GM18873 (cell line): ENCODE measurements around the gene SDCBP2.

Source experiments
- ATAC-seq: cut with Tn5 transposase; IDR thresholded peaks from one replicate; pipeline ENCODE4 v1.9.1; 2021; ENCODE audit warnings: mild to moderate bottlenecking, moderate library complexity, moderate number of reproducible peaks; ENCODE audit not compliant: unreplicated experiment, low FRiP score

SDCBP2 gene

DNA sequence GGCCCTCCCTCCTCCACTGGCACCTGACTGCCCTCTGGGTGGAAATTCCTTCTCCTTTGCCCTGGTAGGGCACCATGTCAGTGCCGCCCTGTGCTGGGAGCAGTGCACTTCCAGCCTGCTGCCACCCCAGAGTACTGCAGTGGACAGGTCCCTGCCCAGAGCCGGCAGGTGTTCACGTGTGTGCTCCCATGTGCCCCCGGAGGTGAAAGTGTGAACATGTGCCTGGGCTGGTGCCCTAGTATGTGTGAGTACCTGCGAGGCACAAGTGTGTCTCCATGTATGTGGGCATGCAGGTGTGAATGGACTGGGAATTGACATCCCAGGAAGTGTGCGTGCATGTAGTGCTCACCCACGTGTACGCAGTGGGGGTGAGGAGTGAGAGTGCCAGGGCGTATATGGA lies 29.4 kb downstream of the SDCBP2 start:
- no peak for ATAC-seq

DNA sequence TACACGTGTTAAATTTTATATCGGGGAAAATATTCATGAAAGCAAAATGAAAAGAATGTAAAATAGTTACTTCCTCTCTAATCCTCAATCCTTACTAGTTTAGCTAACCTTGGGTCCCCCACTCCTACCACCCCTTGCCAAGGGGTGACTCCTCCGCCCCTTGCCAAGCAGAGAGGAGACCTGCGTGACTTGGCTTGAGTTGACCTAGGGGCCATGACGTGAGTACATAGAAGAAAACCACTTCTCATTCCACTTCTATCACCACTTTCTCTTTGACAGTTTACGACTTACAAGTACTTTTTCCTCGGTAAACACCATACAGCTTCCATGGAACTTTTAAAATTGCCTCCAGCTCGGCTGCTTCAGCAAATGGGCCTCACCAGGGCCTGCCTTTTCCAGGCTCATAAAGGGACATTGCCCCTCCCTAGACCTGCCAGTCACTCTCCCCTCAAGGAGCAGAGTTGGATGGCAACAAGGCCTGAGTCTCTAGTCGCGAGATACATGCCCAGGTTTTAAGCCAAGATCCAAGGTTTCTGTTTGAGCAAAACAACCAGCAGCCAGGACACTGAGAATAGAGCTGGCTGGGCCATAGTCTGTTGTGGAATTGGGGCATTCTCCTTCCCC lies 29.9 kb downstream of the SDCBP2 start:
- ATAC-seq: no peak

DNA sequence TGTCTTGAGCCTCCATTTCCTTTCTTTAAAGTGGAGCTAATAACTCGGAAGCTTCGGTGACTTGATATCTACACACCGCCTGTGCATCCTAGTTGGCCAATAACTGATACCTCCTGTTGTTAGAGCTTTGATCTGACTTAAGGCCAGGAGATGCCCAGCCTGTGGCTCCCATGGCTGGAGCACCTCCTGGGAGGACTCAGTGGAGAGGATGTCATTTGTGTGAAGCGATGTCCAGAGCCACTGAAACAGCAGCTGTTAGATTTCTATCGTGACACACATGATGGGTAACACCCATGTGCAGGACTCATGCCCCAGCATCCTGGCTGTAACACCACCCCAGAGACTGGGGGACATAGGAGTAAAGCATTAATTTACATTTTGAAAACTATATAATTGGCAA lies 30.8 kb downstream of the SDCBP2 start:
- no peak for ATAC-seq

DNA sequence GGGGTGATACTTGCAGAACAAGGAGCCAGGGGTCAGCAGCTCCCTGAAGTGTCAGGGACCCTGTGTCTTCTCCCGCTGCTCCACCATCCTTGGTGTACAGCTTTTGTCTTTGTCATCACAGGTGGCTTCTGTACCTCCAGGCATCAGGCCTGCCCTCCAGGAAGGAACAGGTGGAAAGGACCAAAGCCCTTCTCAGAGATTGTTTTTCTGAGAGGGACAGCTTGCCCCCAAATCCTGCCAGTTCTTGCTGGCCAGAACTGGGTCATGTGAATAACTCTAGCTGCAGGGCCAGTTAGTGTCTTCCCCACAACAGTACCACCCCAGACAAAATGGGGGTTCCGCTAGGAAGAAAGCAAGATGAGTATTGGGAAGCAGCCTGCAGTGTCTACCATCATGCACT lies 31.5 kb downstream of the SDCBP2 start:
- ATAC-seq: no peak

DNA sequence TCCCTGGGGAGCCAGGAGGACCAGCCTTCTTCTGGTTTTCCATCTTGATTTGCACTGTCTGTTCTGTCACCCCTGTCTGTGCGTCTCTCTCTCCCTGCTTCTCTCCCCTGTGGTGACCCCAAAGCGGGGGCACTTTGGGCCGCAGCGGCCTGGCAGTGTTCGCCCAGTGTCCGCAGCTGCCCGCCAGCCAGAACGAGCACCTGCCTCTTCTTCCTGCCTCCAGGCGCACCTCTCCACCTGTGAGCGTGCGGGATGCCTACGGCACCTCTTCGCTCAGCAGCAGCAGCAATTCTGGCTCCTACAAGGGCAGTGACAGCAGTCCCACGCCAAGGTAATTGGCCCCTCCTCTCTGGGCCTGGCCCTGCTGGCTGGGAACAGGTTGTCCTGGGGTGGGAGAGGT lies 32.0 kb downstream of the SDCBP2 start:
- no peak for ATAC-seq

DNA sequence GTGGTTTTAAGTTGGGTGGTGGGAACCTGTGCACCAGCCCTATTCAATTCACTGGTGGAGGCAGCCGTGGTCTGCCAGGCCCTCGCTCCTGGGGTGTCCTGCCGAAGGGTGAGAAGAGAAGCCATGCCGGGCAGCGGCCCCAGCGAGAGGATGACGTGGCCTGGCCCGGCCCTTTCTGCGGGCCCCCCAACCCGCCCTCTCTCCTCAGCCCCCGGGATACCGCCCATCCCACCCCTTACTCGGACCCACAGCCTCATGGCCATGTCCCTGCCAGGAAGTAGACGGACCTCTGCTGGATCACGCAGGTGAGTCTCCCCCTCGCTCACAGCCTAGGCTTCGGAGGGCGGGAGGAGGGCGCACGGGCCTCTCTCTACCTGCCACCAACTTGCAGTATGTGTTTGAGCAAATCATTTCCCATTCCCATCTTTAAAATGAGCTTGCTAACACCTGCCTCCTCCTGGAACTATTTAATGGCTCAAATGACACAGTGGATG lies 32.8 kb downstream of the SDCBP2 start:
- ATAC-seq: no peak

DNA sequence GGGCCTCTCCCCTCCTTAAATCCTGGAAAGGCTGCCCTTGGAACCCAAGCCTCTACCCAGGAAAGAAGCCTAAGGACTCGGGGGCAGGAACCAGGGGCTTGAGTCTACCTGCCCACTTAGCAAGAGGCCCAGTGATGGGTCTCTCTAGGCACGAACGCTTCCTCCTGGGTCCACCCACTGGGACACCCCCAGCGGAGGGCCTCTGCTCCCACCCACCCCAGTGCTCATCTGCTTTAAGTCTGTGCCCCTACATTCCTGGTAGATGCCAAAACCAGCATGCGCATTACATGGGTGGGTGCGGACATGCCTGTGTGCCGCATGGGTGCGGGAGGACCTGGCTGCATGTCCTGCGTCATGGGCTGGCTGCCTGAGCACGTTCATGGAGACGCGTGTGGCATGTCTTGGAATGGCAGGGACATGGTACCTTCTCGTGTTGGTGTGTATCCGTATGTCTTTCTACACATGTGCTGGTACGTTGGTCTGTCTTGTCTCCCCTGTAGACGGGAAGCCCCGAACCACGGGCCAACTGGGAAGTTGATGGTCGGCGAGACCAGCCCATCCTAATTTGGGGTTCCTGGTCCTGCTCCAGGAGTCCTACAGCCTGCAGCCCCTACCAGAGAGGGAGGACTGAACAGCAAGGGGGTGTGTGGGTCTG lies 33.5 kb downstream of the SDCBP2 start:
- no peak for ATAC-seq

DNA sequence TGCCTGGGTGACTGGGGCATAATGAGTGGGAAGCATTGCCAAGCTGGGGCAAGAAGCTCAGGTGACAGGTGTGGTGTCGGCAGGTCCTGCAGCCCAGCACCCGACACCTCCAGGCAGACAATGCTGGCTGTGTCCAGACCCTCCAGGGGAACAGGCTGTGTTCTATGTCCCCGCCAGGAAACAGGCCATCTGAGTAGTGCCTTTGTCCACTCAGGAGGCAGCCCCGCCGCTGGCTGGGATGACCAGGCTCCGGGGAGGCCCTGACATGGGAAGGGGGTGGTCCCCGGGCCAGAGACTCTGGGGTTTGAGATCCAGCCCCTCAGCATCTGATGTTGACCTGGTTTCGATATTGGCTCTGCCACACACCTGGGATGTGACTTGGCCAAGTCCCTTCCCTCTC lies 34.4 kb downstream of the SDCBP2 start:
- ATAC-seq: no peak

DNA sequence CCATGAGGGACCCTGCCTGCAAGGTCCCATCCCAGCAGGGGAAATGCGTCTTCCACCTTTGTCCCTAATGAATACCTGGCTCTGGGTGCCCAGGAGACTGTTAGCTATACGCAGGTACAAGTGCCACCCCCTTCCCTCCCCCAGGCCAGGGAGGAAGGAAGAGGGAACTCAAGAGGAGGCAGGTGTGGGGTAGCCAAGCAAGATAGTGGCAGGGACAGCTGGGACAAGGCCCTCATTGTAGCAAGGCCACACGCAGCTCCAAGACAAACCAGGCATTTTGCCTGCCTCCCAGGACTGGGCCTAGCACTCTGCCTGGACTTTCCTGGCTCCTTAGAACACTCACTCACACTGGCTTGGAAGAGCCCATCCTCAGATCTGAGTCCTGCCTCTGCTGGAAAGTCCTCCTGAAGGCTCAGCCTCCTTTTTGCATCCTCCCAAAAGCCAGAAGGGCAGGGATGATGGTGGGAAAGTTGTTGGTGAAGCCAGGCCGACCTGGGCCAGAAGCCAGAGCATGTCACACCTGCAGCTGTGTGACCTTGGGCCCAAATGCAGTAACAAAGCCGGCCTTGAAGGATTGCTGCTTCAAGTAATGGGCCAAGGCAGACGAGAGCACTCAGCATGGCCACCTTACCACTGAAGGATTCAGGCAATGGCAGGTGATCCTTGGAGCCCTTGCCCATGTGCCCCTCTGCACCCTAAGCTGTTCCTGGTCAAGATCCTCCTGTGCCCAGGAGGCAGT lies 35.1 kb downstream of the SDCBP2 start:
- ATAC-seq: no peak

DNA sequence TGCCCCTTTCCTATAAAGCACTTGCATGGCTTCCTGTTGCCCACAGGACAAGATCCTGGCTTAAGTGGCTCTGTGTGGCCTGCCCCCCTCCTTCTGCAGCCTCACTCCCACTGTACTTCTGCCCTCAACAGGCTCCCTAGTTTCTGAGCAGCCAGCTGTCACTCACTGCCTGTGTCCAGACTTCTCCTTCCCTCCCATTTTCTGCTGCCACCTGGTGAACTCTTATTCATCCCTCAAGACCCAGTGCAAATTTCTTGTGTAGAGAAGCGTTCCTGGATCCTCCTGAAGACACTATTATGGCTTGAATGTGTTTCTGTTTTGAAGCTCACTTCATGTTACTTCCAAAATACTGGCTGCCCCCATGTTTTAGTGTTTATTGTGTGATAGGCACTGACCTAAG lies 36.3 kb downstream of the SDCBP2 start:
- no peak for ATAC-seq

DNA sequence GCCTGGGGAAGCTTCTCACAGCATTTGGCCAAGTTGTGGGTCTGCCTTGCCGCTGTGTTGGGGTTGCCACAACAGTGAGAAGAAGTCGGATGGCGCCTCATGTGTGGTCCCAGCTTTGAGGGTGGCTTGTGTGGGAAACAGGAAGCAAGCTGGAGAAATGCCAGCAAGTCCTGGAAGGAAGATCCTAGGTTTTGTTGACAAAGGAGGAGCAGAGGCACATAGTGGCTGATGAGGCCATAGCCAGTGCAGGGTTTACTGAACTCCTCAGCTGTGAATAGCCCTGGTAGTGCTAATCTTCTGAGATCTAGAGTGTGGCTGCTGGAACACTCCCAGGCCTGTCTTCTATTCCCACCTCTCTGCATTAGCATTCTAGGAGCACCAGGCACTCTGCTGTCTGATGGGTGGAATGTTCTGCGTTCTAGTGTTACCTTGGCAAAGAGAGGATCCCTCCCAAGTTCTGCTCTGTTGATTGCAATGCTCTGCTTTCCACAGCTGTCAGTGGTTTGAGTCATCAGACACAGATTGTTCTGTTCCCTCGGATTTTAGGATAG lies 37.7 kb downstream of the SDCBP2 start:
- ATAC-seq: no peak

DNA sequence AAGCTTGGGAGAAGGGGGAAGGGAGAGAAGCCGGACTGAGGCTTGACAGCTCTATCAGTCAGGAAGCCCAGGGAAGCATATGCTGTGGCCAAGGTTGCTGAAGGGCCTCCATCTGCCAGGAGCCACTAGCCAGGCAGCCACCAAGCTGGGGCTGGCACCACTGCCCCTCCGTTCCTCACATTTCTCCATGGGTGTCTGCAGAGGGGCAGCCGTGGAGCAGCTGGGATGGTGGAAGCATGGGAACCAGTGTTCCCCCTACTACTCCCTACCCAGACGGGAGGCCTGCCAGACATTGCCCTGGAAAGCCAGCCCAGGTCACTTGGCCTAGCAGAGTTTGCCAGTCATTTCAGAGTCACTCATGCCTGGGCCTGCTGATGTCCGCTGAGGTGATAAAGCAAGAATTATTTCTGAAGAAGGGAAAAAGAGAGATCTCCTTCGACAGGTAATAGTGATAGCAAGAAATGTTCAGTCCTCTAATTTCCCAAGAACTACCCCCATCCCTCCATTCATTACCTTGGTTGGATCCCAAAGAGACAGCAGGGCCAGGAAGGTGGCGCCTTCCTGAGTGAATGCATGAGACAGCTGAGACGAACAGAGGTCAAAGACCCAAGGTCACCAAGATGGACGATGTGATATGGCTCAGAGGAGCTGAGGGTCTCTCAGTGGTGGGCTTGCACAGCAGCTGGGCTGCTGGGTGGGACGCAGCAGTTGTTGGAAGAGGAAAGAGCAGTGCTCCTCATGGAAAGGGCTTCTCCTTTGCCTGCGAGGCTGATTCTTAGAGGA lies 41.0 kb downstream of the SDCBP2 start:
- ATAC-seq: no peak

DNA sequence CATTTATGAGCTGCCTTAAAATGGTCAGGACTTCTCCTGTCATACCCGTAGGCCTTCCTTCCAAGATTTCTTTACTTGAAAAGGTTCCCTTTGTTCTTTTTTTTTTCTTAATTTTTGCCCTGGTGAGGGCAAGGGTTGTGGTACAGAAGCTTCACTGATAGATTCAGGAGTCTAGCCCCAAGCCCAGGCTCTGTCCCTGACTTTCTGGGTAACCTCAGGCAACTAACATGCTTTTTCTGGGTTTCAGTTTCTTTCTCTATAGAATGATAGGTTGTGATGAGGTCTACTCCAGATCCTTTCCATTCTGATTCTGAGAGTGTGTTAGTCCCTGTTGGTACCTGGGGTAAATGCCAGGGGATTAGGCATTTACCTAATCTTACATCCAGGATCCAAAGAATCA lies 41.6 kb downstream of the SDCBP2 start:
- ATAC-seq: no peak

DNA sequence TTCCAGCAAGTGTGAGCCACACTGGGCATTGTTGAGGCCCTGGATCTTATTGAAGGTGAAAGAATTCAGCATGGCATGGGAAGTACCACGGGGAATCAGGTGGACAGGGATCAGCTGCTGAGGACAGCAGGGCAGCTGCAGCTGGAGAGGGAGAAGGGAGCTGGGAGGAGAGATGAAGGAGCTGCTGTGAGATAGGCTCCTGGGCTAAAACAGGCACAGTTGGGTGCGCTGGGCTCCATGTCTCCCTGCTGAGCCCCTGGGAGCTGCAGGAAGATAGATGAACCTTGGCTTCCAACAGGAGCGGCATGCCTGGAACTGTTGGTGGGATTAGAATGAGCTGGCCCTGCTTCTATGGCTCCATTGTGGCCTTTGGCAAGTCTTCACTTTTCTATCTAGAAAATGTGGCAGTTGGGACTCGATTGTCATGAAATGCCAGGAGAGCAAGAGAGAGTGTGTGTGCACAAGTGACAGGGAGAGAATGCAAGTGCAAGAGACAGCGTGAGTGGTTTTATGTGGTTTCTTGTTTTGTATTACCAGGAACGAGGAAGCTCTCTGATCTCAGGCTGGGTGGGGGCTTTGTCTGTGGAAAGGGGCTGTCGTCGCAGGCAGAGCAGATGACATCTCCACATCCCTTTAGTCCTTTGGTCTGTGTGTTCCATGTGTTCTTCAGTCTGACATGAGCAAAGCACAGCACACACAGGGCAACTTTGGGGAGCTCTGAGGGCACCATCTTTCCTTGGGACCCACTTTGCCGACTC lies 42.5 kb downstream of the SDCBP2 start:
- no peak for ATAC-seq

DNA sequence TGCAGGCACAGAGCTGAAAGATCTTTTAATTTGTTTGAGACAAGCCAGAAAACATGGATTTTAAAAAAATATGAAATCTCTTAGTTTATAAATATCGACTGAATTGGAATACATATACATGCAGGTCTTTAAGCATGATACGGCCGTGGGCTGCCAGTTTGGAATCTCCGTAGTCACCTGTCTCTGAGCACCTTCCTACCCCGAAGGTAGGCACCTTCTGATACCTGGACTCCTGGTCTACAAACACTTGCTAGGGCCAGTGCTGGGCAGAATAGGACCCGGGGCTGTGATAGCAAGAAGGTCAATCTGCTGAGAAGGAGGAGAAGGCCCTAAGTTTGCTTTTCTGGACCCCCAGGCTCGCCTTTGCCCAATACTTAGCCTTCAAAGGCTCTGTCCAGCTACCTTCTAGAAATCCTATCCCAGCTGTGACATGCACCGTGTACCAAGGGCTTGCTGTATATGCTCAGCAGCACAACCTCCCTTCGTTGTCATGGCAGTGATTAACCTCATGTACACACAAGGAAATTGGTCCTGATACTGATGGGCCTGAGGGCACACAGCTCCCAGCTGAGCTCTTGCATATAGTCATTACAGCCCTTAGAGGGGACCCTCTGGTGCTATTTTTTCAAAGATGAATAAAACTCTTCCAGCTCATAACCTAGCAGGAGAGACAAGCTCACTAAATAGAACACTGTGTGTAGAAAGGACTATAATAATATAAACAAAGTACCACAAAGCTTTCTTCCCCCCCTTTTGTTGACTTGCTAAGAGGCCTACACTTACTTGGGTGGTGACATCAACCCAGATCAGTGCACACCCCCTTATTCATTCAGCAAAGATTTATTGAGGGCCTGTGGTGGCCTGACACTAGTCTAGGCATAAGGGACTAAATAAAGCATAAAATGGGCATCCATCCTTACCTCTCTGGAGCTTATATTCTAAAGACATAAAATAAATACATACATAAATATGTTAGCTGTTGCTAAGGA lies 45.1 kb downstream of the SDCBP2 start:
- ATAC-seq: no peak

DNA sequence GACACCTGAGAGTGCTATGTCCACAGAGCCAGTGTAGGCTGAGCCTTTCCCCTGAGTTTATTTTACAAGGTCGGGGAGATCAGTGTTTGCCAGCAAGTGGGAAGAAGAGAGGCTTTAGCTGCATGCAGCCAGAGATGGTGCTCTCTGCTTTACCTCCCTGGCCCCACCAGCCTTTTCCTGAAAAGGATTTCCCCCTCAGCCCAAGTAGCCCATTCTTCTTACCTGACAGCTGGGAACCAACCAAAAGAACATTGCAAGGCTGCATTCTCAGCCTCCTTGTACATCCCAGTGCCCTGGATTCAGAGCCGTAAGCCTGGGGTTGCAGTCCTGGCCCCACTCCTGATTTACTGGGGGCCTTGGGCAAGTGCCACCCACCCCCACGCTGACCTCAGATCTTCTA lies 46.0 kb downstream of the SDCBP2 start:
- ATAC-seq: no peak

DNA sequence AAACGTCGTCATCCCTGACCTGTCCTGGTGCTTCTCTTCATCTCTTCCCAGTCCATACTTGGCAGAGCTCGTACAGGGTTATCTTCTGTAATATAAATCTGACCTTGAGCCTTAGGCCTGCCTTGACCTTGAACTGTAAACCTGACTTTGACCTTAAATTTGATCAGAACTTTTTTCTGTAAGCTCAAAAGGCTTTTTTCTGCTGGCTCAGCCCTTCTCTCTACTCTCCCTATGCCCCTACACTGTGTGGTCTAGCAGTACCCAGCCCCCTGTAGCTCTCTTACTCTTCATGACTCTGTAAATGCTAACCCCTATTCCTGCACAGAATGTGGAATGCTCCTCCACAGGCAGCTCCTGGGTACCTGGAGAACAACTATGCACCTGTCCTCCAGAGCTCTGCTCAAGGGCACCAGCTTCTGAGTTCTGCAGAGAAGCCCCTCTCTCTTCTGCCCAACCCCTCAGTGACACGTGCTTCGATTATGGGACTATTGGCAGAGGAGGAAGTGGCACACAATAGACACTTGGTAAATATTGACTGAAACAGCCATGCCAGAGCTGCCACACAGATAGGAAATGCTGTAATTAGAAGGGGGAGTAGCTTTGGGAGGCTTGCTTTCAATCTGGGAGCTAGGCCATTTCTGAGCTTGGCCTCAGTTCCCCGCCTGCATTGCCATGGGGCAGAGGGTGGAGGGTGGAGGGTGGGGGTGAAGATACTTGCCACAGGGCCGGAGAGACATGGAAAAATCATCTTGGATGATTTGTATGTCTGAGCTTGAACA lies 47.5 kb downstream of the SDCBP2 start:
- no peak for ATAC-seq
